Uterus (tissue), 4 donors: Measurements from ENCODE around the gene PPP2R2B. TPM values are rescaled to one million over a fixed set of nuclear protein-coding genes. Genes with fewer than 3 reads are reported as not detected.

Experiments used
- DNase-seq, 2 donors: peaks; one replicate each; pipeline ENCODE4 v3.0.0-alpha.2; 2019 to 2020
- H3K27ac ChIP-seq, 2 donors: fragments of 200-600 bp; sonication (generic); 1 replicate in 1 of 2; 2 replicates in 1 of 2; pipeline ENCODE4 v1.5.1; 2016 to 2018
- H3K27me3 ChIP-seq, 2 donors: fragments of 200-600 bp; sonication (generic); one replicate each; pipeline ENCODE4 v1.5.1; 2018 to 2019; ENCODE audit warnings: control low read depth in 1 of 2
- H3K36me3 ChIP-seq, 2 donors: fragments of 200-600 bp; sonication (generic); one replicate each; pipeline ENCODE4 v1.5.1; 2019; ENCODE audit warnings: control low read depth in 1 of 2
- H3K4me1 ChIP-seq, 2 donors: fragments of 200-600 bp; sonication (generic); one replicate each; pipeline ENCODE4 v1.5.1; 2018 to 2019; ENCODE audit warnings: control low read depth in 1 of 2
- H3K4me3 ChIP-seq, 2 donors: fragments of 200-600 bp; sonication (generic); 1 replicate in 1 of 2; 2 replicates in 1 of 2; pipeline ENCODE4 v1.5.1; 2018 to 2019; ENCODE audit warnings: mild to moderate bottlenecking in 1 of 2
- H3K9me3 ChIP-seq, 2 donors: fragments of 200-600 bp; sonication (generic); one replicate each; pipeline ENCODE4 v1.5.1; 2019; ENCODE audit warnings: control low read depth in 1 of 2
- POLR2A ChIP-seq, 2 donors: fragments of 450-650 bp; IDR thresholded peaks; one replicate each; pipeline ENCODE4 v1.6.1; 2016; ENCODE audit warnings: antibody characterized with exemption in 2 of 2, mild to moderate bottlenecking in 1 of 2, moderate library complexity in 1 of 2
- intact Hi-C: fragments of 100-400 bp; cut with DNase I; formaldehyde crosslinking; loops from one replicate; pipeline ENCODE4 v1.15.1; 2023; ENCODE audit warnings: low total_unique reads
- total RNA-seq, 4 donors: library from RNA; depleted of rRNA in 3 of 4; stranded (reverse); fragments of >200 nt in 3 of 4; gene quantifications; one replicate each; pipeline versions ENCODE4 v1.1.0 to v1.2.4, GENCODE V29; 2014 to 2023
- TF ChIP-seq, protein P1 (sequence below), 4 experiments: fragments of 200-600 bp in 2 of 4; fragments of 450-650 bp in 2 of 4; sonication (generic) in 2 of 4; IDR thresholded peaks; one replicate each; pipeline ENCODE4 v1.5.1; 2016 to 2019; ENCODE audit warnings: antibody characterized with exemption in 4 of 4, mild to moderate bottlenecking in 2 of 4, moderate library complexity in 1 of 4
- donor health status: DM: yes; HTN: yes; CAD: no.

The PPP2R2B gene
- total RNA-seq, 4 donors from 2014 or later, result 0.26 to 14.8 (median 2.0) TPM; not detected in 1

DNA sequence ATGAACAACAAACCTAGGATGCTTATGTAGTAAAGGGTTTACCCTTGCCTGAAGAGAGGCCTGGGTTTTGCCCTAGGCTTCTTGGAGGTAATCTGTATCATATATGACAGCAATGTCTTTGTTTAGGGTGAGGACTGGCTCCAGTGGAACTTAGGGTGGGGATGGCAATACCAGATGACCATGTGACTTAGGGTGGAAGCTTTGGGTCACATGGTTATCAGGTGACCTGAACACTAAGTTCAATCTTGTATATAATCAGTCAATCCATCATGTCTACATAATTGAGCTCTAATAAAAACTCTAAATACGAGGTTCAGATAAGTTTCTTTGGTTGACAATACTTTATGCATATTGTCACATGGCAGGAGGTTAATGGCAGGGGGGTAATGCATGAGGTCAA is 10.6 kb upstream of the PPP2R2B start:
- Histone ChIP-seq H3K4me3 (no peak overlapping the region), H3K4me1 (no peaks in the 10 kb centered on the region), H3K9me3 (no peaks in the 10 kb centered on the region), H3K36me3 (no peaks in the 10 kb centered on the region), H3K27ac (no peak overlapping the region), H3K27me3 (no peaks in the 10 kb centered on the region)
- no peak for DNase-seq
- TF ChIP-seq, protein P1, sequence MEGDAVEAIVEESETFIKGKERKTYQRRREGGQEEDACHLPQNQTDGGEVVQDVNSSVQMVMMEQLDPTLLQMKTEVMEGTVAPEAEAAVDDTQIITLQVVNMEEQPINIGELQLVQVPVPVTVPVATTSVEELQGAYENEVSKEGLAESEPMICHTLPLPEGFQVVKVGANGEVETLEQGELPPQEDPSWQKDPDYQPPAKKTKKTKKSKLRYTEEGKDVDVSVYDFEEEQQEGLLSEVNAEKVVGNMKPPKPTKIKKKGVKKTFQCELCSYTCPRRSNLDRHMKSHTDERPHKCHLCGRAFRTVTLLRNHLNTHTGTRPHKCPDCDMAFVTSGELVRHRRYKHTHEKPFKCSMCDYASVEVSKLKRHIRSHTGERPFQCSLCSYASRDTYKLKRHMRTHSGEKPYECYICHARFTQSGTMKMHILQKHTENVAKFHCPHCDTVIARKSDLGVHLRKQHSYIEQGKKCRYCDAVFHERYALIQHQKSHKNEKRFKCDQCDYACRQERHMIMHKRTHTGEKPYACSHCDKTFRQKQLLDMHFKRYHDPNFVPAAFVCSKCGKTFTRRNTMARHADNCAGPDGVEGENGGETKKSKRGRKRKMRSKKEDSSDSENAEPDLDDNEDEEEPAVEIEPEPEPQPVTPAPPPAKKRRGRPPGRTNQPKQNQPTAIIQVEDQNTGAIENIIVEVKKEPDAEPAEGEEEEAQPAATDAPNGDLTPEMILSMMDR (IDR thresholded peaks at IDR 0.05), result no peak
- no peak for TF ChIP-seq POLR2A (IDR thresholded peaks at IDR 0.05)
- intact Hi-C loops, result no loop called here

DNA sequence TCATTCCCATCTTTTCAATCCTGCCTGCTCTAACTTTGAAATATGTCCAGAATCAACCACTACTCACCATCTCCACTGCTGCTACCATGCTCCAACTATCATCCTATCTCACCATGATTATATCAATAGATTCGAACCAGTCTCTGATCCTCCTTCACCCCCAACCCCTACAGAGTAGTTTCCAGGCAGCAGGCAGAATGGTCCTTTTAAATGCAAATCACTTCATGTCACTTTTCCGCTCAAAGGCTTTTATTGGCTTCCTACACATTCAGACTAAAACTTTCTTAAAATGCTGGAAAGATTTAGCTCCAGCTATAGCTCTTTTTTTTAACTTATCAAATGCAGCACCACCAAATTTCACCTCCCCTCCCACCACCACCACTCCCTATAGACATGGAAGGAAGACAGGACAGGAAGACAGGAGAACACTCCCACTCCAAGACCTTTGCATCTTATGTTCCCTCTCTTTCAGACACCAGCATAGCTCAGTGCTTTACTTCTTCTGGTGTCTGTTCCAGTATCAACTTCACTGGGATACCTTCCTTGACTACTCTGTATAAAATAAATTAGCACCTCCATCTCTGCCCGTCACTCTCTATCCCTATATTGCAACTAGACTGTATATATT is 9.9 kb upstream of the PPP2R2B start:
- Histone ChIP-seq H3K27me3 (no peaks in the 10 kb centered on the region), H3K36me3 (no peaks in the 10 kb centered on the region), H3K9me3 (no peaks in the 10 kb centered on the region), H3K4me1 (no peaks in the 10 kb centered on the region), H3K4me3 (no peak overlapping the region), H3K27ac (no peak overlapping the region)
- TF ChIP-seq POLR2A (IDR thresholded peaks at IDR 0.05), result no peak
- TF ChIP-seq, protein P1 (IDR thresholded peaks at IDR 0.05), result no peak
- intact Hi-C loops, result no loop called here
- no peak for DNase-seq

DNA sequence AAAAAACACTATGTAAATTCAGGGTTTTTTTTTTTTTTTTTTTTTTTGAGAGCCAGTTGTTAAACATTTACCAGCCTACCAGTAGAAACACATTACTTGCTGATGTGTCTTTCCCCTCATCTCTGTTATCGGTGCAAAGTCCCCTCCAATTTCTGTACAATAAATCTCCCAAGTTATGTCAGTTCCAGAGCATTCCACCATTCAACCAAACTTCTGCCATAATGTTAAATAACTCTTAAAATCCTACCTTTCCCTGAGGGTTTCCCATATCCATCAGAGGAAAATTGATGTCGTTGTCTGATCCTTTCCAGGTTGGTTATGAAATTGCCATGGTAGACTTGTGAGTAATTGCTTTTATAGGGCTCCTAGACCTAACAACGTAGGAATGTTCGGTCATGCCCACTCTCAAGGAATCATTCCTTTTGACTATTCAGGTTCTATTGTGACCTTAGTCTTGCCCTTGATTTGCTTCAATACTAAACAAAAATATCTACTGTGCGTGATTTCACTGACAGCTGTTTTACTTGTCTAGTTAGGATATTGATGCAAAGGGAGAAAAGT is 5.6 kb upstream of the PPP2R2B start:
- H3K27ac ChIP-seq, result no peak overlapping the region
- no peaks in the 10 kb centered on the region for H3K9me3 ChIP-seq
- H3K27me3 ChIP-seq, result no peaks in the 10 kb centered on the region
- no peak overlapping the region for H3K4me3 ChIP-seq
- no peak for DNase-seq
- H3K4me1 ChIP-seq, result no peaks in the 10 kb centered on the region
- no peaks in the 10 kb centered on the region for H3K36me3 ChIP-seq
- no peak for TF ChIP-seq POLR2A (IDR thresholded peaks at IDR 0.05)
- TF ChIP-seq, protein P1 (IDR thresholded peaks at IDR 0.05), result no peak
- intact Hi-C loops, result no loop called here

DNA sequence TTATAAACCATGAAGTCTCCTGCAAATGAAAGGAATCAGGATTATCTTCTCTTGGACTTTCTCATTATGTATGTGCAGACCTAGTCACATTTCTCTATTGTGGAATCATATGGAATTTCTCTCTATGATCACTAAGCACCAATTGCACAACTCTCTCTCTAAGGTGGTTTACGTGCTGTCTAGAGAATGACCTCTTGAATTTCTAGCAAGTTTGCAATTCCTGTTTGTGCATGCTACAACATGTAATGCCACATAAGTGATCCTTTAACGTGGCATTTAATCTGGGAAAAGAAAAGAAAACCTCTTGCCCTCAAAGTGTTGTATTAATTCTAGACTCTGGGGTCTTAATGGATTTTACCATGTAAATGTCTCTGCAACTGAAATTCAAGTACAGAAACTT is 5.0 kb upstream of the PPP2R2B start:
- H3K4me1 ChIP-seq, result no peaks in the 10 kb centered on the region
- H3K9me3 ChIP-seq, result no peaks in the 10 kb centered on the region
- no peak for DNase-seq
- intact Hi-C loops, result no loop called here
- H3K27me3 ChIP-seq, result no peaks in the 10 kb centered on the region
- H3K4me3 ChIP-seq, result no peak overlapping the region
- no peaks in the 10 kb centered on the region for H3K36me3 ChIP-seq
- H3K27ac ChIP-seq, result no peak overlapping the region
- TF ChIP-seq POLR2A (IDR thresholded peaks at IDR 0.05), result no peak
- TF ChIP-seq, protein P1 (IDR thresholded peaks at IDR 0.05), result no peak

DNA sequence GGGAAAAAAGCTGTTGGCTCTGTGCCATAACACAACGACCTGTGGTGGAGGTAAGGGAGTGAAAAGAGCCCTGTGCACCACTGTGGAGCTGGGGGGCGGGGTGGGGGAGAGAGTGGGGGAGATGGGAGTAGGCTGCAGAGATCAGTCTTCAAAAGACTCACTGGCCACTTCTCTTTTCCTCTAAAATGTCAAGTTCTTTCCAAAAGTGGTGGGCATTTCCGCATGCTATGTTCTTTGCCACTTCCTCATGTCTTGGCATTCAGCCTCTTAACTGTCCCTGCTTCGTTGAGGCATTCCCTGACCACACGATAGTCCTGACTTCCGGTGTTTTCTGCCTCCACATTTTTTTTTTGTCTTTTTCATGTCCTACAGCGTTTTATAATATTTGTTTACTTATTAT is 2.4 kb upstream of the PPP2R2B start:
- no peaks in the 10 kb centered on the region for H3K9me3 ChIP-seq
- no peak for TF ChIP-seq POLR2A (IDR thresholded peaks at IDR 0.05)
- TF ChIP-seq, protein P1 (IDR thresholded peaks at IDR 0.05), result no peak
- intact Hi-C loops, result no loop called here
- no peak overlapping the region for H3K27ac ChIP-seq
- no peaks in the 10 kb centered on the region for H3K36me3 ChIP-seq
- no peaks in the 10 kb centered on the region for H3K27me3 ChIP-seq
- H3K4me3 ChIP-seq, result no peak overlapping the region
- no peaks in the 10 kb centered on the region for H3K4me1 ChIP-seq
- no peak for DNase-seq
